ENCODE measurements around the gene MAPKAP1. TPM values are rescaled to one million over a fixed set of nuclear protein-coding genes. Genes with fewer than 3 reads are reported as not detected.

MAPKAP1 gene
- total RNA-seq, 6 donors from 2014 or later = 60.8 to 84.0 (median 71.5) TPM

DNA sequence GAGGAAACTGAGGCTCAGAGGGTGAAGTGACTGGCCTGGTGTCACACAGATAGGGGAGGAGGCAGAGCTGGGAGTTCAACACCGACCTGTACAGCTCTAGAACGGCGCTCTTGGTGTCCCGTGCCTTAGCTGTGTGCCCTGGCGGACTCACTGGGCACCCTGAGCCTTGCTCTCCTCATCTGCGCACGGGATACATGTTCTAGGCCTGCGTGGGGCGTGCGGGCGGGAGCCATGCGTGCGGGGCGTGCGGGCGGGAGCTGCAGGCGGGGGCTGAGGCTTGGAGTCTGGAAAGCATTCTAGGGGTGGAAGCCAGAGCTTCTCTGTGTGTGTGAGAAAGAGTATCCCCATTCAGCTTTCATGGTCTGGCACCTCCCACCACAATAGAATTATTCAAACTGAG lies 280.1 kb downstream of the MAPKAP1 start:
- TF ChIP-seq POLR2A (IDR thresholded peaks at IDR 0.05) (no peak), EP300 (IDR thresholded peaks at IDR 0.05) (no peak), POLR2AphosphoS5 (IDR thresholded peaks at IDR 0.05) (no peak)
- TF ChIP-seq, protein P1, sequence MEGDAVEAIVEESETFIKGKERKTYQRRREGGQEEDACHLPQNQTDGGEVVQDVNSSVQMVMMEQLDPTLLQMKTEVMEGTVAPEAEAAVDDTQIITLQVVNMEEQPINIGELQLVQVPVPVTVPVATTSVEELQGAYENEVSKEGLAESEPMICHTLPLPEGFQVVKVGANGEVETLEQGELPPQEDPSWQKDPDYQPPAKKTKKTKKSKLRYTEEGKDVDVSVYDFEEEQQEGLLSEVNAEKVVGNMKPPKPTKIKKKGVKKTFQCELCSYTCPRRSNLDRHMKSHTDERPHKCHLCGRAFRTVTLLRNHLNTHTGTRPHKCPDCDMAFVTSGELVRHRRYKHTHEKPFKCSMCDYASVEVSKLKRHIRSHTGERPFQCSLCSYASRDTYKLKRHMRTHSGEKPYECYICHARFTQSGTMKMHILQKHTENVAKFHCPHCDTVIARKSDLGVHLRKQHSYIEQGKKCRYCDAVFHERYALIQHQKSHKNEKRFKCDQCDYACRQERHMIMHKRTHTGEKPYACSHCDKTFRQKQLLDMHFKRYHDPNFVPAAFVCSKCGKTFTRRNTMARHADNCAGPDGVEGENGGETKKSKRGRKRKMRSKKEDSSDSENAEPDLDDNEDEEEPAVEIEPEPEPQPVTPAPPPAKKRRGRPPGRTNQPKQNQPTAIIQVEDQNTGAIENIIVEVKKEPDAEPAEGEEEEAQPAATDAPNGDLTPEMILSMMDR (IDR thresholded peaks at IDR 0.05) = no peak
- H3K9me3 ChIP-seq = no peaks in the 10 kb centered on the region
- 94 to 100% methylated on average over 3 to 17 of the region's 17 CpGs for WGBS, 2 donors
- H3K27me3 ChIP-seq = no peaks in the 10 kb centered on the region
- no peak for DNase-seq
- ATAC-seq (ENCODE audit: low FRiP score in 2 of 2) = no peak
- no peak overlapping the region for H3K4me3 ChIP-seq
- no peaks in the 10 kb centered on the region for H3K36me3 ChIP-seq
- no peaks in the 10 kb centered on the region for H3K4me1 ChIP-seq
- no peak overlapping the region for H3K27ac ChIP-seq

DNA sequence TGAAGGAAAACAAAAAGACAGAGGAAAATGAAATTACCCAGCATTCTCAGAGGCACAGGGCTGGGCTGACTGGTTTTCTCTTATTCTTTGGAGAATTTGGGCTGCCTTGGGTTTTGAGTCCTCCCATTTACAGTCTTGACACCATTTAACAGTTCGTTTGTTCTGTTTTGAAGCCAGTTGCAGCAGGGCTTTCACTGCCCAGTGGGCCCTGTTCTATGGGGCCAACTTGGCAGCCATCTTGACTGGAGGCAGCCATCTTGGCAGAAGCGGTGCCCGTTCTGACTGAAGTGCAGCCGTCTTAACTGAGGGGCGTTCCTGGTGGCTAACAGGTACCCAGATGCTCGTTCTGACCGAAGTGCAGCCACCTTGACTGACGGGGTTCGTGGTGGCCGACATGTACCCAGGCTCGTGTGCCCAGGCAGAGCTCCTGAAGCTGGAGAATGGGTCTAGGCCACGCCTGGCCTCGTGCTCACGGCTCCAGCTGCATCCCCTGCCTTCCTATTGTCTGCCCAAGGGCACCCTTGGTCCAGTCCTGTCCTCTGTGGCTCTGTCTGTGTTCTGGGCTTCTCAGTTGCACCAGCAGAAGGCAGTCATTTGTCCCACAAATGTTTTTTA lies 281.0 kb downstream of the MAPKAP1 start:
- H3K27ac ChIP-seq = no peak overlapping the region
- no peak for DNase-seq
- no peak for ATAC-seq (ENCODE audit: low FRiP score in 2 of 2)
- TF ChIP-seq, protein P1 (IDR thresholded peaks at IDR 0.05) = no peak
- TF ChIP-seq POLR2A (IDR thresholded peaks at IDR 0.05) = no peak
- TF ChIP-seq EP300 (IDR thresholded peaks at IDR 0.05) = no peak
- no peak for TF ChIP-seq POLR2AphosphoS5 (IDR thresholded peaks at IDR 0.05)
- H3K4me1 ChIP-seq = no peaks in the 10 kb centered on the region
- H3K27me3 ChIP-seq = no peaks in the 10 kb centered on the region
- H3K9me3 ChIP-seq = no peaks in the 10 kb centered on the region
- no peak overlapping the region for H3K4me3 ChIP-seq
- no peaks in the 10 kb centered on the region for H3K36me3 ChIP-seq
- 89 to 97% methylated on average over 5 to 14 of the region's 14 CpGs for WGBS, 2 donors

DNA sequence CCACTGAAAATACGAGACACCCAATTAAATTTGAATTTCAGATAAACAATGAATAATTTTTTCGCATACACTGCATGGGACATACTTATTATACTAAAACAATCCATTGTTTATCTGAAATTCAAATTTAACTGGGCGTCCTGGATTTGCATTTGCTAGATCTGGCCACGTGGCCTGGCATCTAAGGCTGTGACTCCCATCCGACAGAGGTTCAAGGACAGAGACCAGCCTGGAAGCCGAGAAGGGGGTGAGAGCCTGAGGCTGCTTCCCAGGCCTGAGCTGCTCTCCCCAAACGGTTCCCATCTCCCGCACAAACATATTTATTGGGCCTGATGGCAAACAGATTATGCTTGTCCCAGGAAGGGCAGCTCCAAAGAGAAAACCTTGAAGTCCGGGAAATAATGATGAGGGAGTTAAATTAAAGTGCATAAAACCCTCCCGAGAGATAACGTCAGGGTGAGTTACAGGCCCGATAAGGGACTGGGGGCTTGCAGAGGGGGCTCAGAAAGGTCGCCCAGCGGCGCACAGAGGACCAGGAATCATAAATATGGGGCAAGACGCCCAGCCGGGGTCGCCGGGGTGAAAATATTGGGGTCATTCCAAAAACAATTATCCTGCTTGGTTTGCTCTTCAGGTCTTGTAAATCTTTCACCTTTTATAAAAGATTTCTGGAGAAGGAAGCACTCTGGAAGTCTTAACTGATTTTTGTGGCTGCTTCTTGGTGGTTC lies 281.7 kb downstream of the MAPKAP1 start:
- no peaks in the 10 kb centered on the region for H3K4me1 ChIP-seq
- TF ChIP-seq POLR2A (IDR thresholded peaks at IDR 0.05) = no peak
- TF ChIP-seq, protein P1 (IDR thresholded peaks at IDR 0.05) = no peak
- TF ChIP-seq EP300 (IDR thresholded peaks at IDR 0.05) = no peak
- TF ChIP-seq POLR2AphosphoS5 (IDR thresholded peaks at IDR 0.05) = no peak
- DNase-seq = no peak
- no peaks in the 10 kb centered on the region for H3K27me3 ChIP-seq
- no peak for ATAC-seq (ENCODE audit: low FRiP score in 2 of 2)
- H3K9me3 ChIP-seq = no peaks in the 10 kb centered on the region
- H3K4me3 ChIP-seq = no peak overlapping the region
- no peak overlapping the region for H3K27ac ChIP-seq
- H3K36me3 ChIP-seq = no peaks in the 10 kb centered on the region
- WGBS, 2 donors = 72 to 74% methylated on average over 19 of the region's 19 CpGs

DNA sequence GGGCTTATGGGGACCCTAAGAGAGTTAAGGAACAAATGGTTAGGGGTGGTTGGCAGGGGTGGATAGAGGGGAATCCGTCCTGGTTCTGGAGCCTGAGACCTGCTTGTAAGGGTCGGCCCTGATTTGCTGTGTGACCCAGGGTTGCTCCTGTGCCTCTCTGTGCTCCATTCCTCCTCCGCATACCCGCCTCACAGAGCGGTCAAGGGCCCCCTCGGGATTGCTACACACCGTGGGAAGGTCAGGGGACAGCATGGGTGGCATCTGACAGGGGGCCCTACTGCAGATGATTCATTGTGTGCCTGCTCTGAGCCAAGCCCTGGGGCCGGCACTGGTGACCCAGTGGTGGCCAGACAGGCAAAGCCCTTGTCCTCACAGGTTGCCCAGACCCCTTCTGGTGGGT lies 283.0 kb downstream of the MAPKAP1 start:
- ATAC-seq (ENCODE audit: low FRiP score in 2 of 2) (no peak), DNase-seq (no peak)
- Histone ChIP-seq H3K4me1 (no peaks in the 10 kb centered on the region), H3K4me3 (no peak overlapping the region), H3K36me3 (no peaks in the 10 kb centered on the region), H3K27ac (no peak overlapping the region), H3K9me3 (no peaks in the 10 kb centered on the region), H3K27me3 (no peaks in the 10 kb centered on the region)
- TF ChIP-seq EP300 (IDR thresholded peaks at IDR 0.05) = no peak
- no peak for TF ChIP-seq POLR2AphosphoS5 (IDR thresholded peaks at IDR 0.05)
- no peak for TF ChIP-seq POLR2A (IDR thresholded peaks at IDR 0.05)
- TF ChIP-seq, protein P1 (IDR thresholded peaks at IDR 0.05) = no peak
- WGBS, 2 donors = 91 to 92% methylated on average over 2 to 8 of the region's 8 CpGs
